IMR-90 (cell line): ENCODE data around the gene CCDC70. TPM values are rescaled to one million over a fixed set of nuclear protein-coding genes. Genes with fewer than 3 reads are reported as not detected.
A peak's percentile ranks its signal among the peaks of the same experiment; 100 is the strongest.

Source experiments
- ATAC-seq: fragments of 200-7000 bp; cut with Tn5 transposase; 2 replicates; pipeline ENCODE4 v1.9.1; 2020; ENCODE audit warnings: low read depth, mild to moderate bottlenecking, moderate library complexity
- BruUV-seq: library from RNA; stranded (reverse); fragments of 400-500 nt; replicated peaks from 2 replicates; lab custom pipeline; 2021; lab: Mats Ljungman, UMichigan
- CTCF ChIA-PET: fragments of 300-600 bp; formaldehyde crosslinking; extraction: SDS; loops from one replicate; lab custom pipeline; 2021; ENCODE audit warnings: antibody characterized with exemption; lab: Yijun Ruan, JAX
- POLR2A ChIA-PET: fragments of 300-600 bp; sonication (Branson Sonifier 250); formaldehyde crosslinking; loops from one replicate; lab custom pipeline; 2022; ENCODE audit warnings: antibody characterized with exemption; ENCODE audit not compliant: unreplicated experiment; lab: Charles Lee
- DNase-seq: peaks from one replicate; pipeline ENCODE4 v3.0.0; 2013
- H2AFZ ChIP-seq: replicated peaks from 2 replicates; pipeline ENCODE3; 2013; ENCODE audit warnings: low read length, mild to moderate bottlenecking; ENCODE audit not compliant: poor library complexity
- H2AK5ac ChIP-seq: 2 replicates; pipeline ENCODE4 v1.6.1; 2013; ENCODE audit warnings: low read depth, low read length, inconsistent platforms
- H2AK9ac ChIP-seq: replicated peaks from 2 replicates; pipeline ENCODE3; 2013; ENCODE audit warnings: mild to moderate bottlenecking, low read depth, low read length, moderate library complexity; ENCODE audit not compliant: poor library complexity
- H2BK120ac ChIP-seq: 2 replicates; pipeline ENCODE4 v1.6.1; 2013; ENCODE audit warnings: low read depth, low read length, inconsistent platforms
- H2BK15ac ChIP-seq: 3 replicates; pipeline ENCODE4 v1.6.1; 2013; ENCODE audit warnings: low read depth, low read length, inconsistent platforms
- H2BK20ac ChIP-seq: 2 replicates; pipeline ENCODE4 v1.6.1; 2013; ENCODE audit warnings: low read depth, mild to moderate bottlenecking, inconsistent platforms, low read length, moderate library complexity
- H2BK5ac ChIP-seq: 2 replicates; pipeline ENCODE4 v1.6.1; 2013; ENCODE audit warnings: mild to moderate bottlenecking, low read depth, low read length, inconsistent platforms; ENCODE audit not compliant: poor library complexity, severe bottlenecking
- H3K14ac ChIP-seq: replicated peaks from 2 replicates; pipeline ENCODE4 v1.6.1; 2013; ENCODE audit warnings: low read depth, low read length, inconsistent platforms
- H3K18ac ChIP-seq: 2 replicates; pipeline ENCODE4 v1.6.1; 2013; ENCODE audit warnings: low read depth, low read length, control low read depth
- H3K23ac ChIP-seq: 2 replicates; pipeline ENCODE4 v1.6.1; 2013; ENCODE audit warnings: low read depth, low read length, inconsistent platforms
- H3K27ac ChIP-seq: 2 replicates; pipeline ENCODE4 v1.5.1; 2013; ENCODE audit warnings: mild to moderate bottlenecking, control low read depth, low read length; ENCODE audit not compliant: insufficient read depth
- H3K27me3 ChIP-seq: 2 replicates; pipeline ENCODE4 v1.6.1; 2013; ENCODE audit warnings: low read length; ENCODE audit not compliant: control insufficient read depth, insufficient read depth
- H3K36me3 ChIP-seq: 2 replicates; pipeline ENCODE4 v1.6.1; 2013; ENCODE audit warnings: low read length, mixed read lengths; ENCODE audit not compliant: control insufficient read depth, insufficient read depth
- H3K4ac ChIP-seq: 2 replicates; pipeline ENCODE4 v1.6.1; 2013; ENCODE audit warnings: low read depth, low read length, inconsistent platforms
- H3K4me1 ChIP-seq: 2 replicates; pipeline ENCODE4 v1.6.1; 2013; ENCODE audit warnings: low read length, mixed read lengths; ENCODE audit not compliant: control insufficient read depth, insufficient read depth
- H3K4me2 ChIP-seq: 2 replicates; pipeline ENCODE4 v1.6.1; 2013; ENCODE audit warnings: low read depth, mild to moderate bottlenecking, control low read depth, low read length, moderate library complexity
- H3K4me3 ChIP-seq: 2 replicates; pipeline ENCODE4 v1.5.1; 2013; ENCODE audit warnings: low read depth, mild to moderate bottlenecking, control low read depth, low read length, moderate library complexity; ENCODE audit not compliant: insufficient read depth
- H3K56ac ChIP-seq: 2 replicates; pipeline ENCODE4 v1.6.1; 2013; ENCODE audit warnings: low read length, inconsistent platforms; ENCODE audit not compliant: insufficient read depth; ENCODE audit errors: extremely low read depth
- H3K79me1 ChIP-seq, 2 experiments: 2 replicates each; pipeline ENCODE4 v1.6.1; 2013; ENCODE audit warnings: low read length in 2 of 2, inconsistent platforms in 1 of 2, low read depth in 1 of 2
- H3K9ac ChIP-seq: 2 replicates; pipeline ENCODE4 v1.6.1; 2013; ENCODE audit warnings: low read depth, low read length, control low read depth
- H3K9me1 ChIP-seq: 2 replicates; pipeline ENCODE4 v1.6.1; 2013; ENCODE audit warnings: low read length, inconsistent platforms; ENCODE audit not compliant: insufficient read depth
- H3K9me3 ChIP-seq: 2 replicates; pipeline ENCODE4 v1.6.1; 2013; ENCODE audit warnings: low read length; ENCODE audit not compliant: control insufficient read depth, insufficient read depth
- H4K20me1 ChIP-seq: 2 replicates; pipeline ENCODE4 v1.6.1; 2013; ENCODE audit warnings: low read length, inconsistent platforms; ENCODE audit not compliant: insufficient read depth
- H4K5ac ChIP-seq: 2 replicates; pipeline ENCODE4 v1.6.1; 2013; ENCODE audit warnings: mild to moderate bottlenecking, low read depth, low read length, control low read depth
- H4K8ac ChIP-seq, 2 experiments: 2 replicates each; pipeline ENCODE4 v1.6.1; 2013; ENCODE audit warnings: low read depth in 2 of 2, low read length in 2 of 2, control low read depth in 1 of 2, inconsistent platforms in 1 of 2
- H4K91ac ChIP-seq: 2 replicates; pipeline ENCODE4 v1.6.1; 2013; ENCODE audit warnings: low read depth, low read length, inconsistent platforms; ENCODE audit not compliant: insufficient read depth
- BHLHE40 ChIP-seq: fragments of 150-350 bp; IDR thresholded peaks from 2 replicates; pipeline ENCODE4 v1.6.1; 2016; ENCODE audit warnings: mild to moderate bottlenecking, low read depth, low read length
- CTCF ChIP-seq: conservative IDR thresholded peaks from 2 replicates; pipeline ENCODE4 v1.5.1; 2012; ENCODE audit warnings: mild to moderate bottlenecking, low read depth, low read length, improper control_type of control experiment
- RAD21 ChIP-seq: IDR thresholded peaks from 2 replicates; pipeline ENCODE4 v1.6.1; 2012; ENCODE audit warnings: low read length, improper control_type of control experiment
- SMC3 ChIP-seq: fragments of 150-350 bp; IDR thresholded peaks from 2 replicates; pipeline ENCODE4 v1.6.1; 2016; ENCODE audit warnings: low read depth, mild to moderate bottlenecking, antibody characterized with exemption, low read length, moderate library complexity
- WGBS, 2 experiments: methylation state at CpG; one replicate each; pipeline versions ENCODE4 v1.1.5 to v1.1.7; 2013; ENCODE audit warnings: missing lambda C conversion rate in 2 of 2; ENCODE audit not compliant: insufficient read length in 1 of 2; ENCODE audit errors: extremely low coverage in 2 of 2; 5-methylcytosine and 5-hydroxymethylcytosine counted together
- dilution Hi-C: fragments of 300-500 bp; cut with HindIII; formaldehyde crosslinking; loops from one replicate; pipeline ENCODE4 v1.14.3; 2018; ENCODE audit warnings: low sequenced_read_pairs; ENCODE audit not compliant: unreplicated experiment
- in situ Hi-C: fragments of 300-500 bp; cut with MboI; formaldehyde crosslinking; loops from 3 replicates; pipeline ENCODE4 v1.14.3; 2019; ENCODE audit warnings: low sequenced_read_pairs, inconsistent platforms, mixed read lengths
- intact Hi-C: fragments of 100-400 bp; cut with micrococcal nuclease; formaldehyde crosslinking; loops from 2 replicates; pipeline ENCODE4 v1.10.0; 2022
- polyA plus RNA-seq, 3 experiments: library from polyadenylated mRNA; depleted of rRNA; stranded (reverse); fragments of >200 nt; gene quantifications; 2 replicates each; pipeline ENCODE4 v1.2.3, GENCODE V29; 2012; ENCODE audit warnings: low replicate concordance in 1 of 3
- total RNA-seq: library from RNA; depleted of rRNA; stranded (reverse); fragments of >200 nt; gene quantifications from 2 replicates; pipeline ENCODE4 v1.2.3, GENCODE V29; 2012

The CCDC70 gene
- total and polyA plus RNA-seq, 2 of the 4 experiments (the other 2 are of a cell fraction): not detected

- TF ChIP-seq BHLHE40: no peak
- TF ChIP-seq SMC3: peak; percentile 33; the same call in 1 of the 2 replicates
- TF ChIP-seq RAD21: peak; percentile 55
- peak; percentile 38 for TF ChIP-seq CTCF
- ATAC-seq: peak; percentile 70
- WGBS, 2 experiments: 70% methylated on average over 2 of the region's 6 CpGs; no CpG with 5 or more reads in 1 of the 2 experiments
- H2AK5ac ChIP-seq: no peak overlapping the region
- H3K4me1 ChIP-seq: no peaks in the 10 kb centered on the region
- H4K5ac ChIP-seq: no peak overlapping the region
- H3K9me3 ChIP-seq: no peaks in the 10 kb centered on the region
- BruUV-seq: no TSS peak
- H3K9ac ChIP-seq: no peak overlapping the region
- no peak overlapping the region for H2BK120ac ChIP-seq
- no peak overlapping the region for H3K23ac ChIP-seq
- POLR2A ChIA-PET: no interaction called here
- no peak overlapping the region for H4K8ac ChIP-seq
- no peaks in the 10 kb centered on the region for H3K36me3 ChIP-seq
- no peak overlapping the region for H2BK5ac ChIP-seq
- no peak overlapping the region for H3K27ac ChIP-seq
- no peak overlapping the region for H3K14ac ChIP-seq
- H3K56ac ChIP-seq: no peak overlapping the region
- peak; percentile 8 for DNase-seq
- no peak overlapping the region for H3K4ac ChIP-seq
- dilution Hi-C loops: no loop called here
- no peak overlapping the region for H2BK20ac ChIP-seq
- no peak overlapping the region for H2BK15ac ChIP-seq
- H2AK9ac ChIP-seq: peak overlapping the region; percentile 44
- H3K18ac ChIP-seq: no peak overlapping the region
- in situ Hi-C loops: no loop called here
- no peak overlapping the region for H4K91ac ChIP-seq
- H3K4me3 ChIP-seq: no peak overlapping the region
- no peaks in the 10 kb centered on the region for H3K79me1 ChIP-seq
- intact Hi-C loops: loop anchor here (5.0 kb wide), 1 partner anchor 295 kb away; the partner anchor contains the start of gene NEK5
- H3K4me2 ChIP-seq: no peak overlapping the region
- peaks cover 52% of the 10 kb centered on the region for H3K27me3 ChIP-seq
- no peak overlapping the region for H2AFZ ChIP-seq
- no peaks in the 10 kb centered on the region for H4K20me1 ChIP-seq
- CTCF ChIA-PET: no interaction called here
- no peaks in the 10 kb centered on the region for H3K9me1 ChIP-seq
These were observed 29.2 kb upstream of the CCDC70 start for GRCh38 chr13:51832471-51833152.
